Type B pancreatic cell (in vitro differentiated cells): ENCODE results near the gene UTP14C. TPM values are rescaled to one million over a fixed set of nuclear protein-coding genes. Genes with fewer than 3 reads are reported as not detected.
"Not testable (repeated sequence)": the region's sequence is repeated elsewhere in the genome, so short reads cannot be mapped to it uniquely, and the experiment has no call there.

Experiments
- DNase-seq: peaks from one replicate; pipeline ENCODE4 v3.0.0; 2021; ENCODE audit warnings: mixed read lengths; ENCODE audit not compliant: unreplicated experiment; ENCODE audit errors: extremely low spot score
- H3K27ac Mint-ChIP-seq: 2 replicates; pipeline ENCODE4 v1.8.0; 2021; ENCODE audit warnings: mild to moderate bottlenecking, mixed read lengths
- H3K27me3 Mint-ChIP-seq: 2 replicates; pipeline ENCODE4 v1.8.0; 2021; ENCODE audit warnings: mixed read lengths
- H3K36me3 Mint-ChIP-seq: 2 replicates; pipeline ENCODE4 v1.8.0; 2021; ENCODE audit warnings: mixed read lengths
- H3K4me1 Mint-ChIP-seq: one replicate; pipeline ENCODE4 v1.8.0; 2021; ENCODE audit warnings: mixed read lengths; ENCODE audit not compliant: unreplicated experiment
- H3K4me3 Mint-ChIP-seq: 2 replicates; pipeline ENCODE4 v1.8.0; 2021; ENCODE audit warnings: mild to moderate bottlenecking, mixed read lengths
- H3K9me3 Mint-ChIP-seq: 2 replicates; pipeline ENCODE4 v1.8.0; 2021; ENCODE audit warnings: mixed read lengths
- CTCF ChIP-seq: fragments of 200-600 bp; sonication (generic); conservative IDR thresholded peaks from 2 replicates; pipeline ENCODE4 v1.5.0; 2021; ENCODE audit warnings: antibody characterized with exemption, mild to moderate bottlenecking
- total RNA-seq: library from RNA; stranded (reverse); gene quantifications from 2 replicates; pipeline ENCODE4 v1.2.1, GENCODE V29; 2021; ENCODE audit warnings: low replicate concordance

UTP14C gene
- total RNA-seq, 1 donor from 2014 or later, result 18.7 TPM

- Mint-ChIP-seq H3K27ac (no peak overlapping the region), H3K36me3 (peaks cover 80% of the 10 kb centered on the region), H3K4me3 (no peak overlapping the region), H3K27me3 (no peaks in the 10 kb centered on the region), H3K4me1 (no peaks in the 10 kb centered on the region), H3K9me3 (peaks cover 16% of the 10 kb centered on the region)
- DNase-seq, result no peak
- TF ChIP-seq CTCF, result no peak
Measured at GRCh38 chr13:52025475-52026245, 1.2 kb downstream of the UTP14C start.

GRCh38 chr13:52026246-52026626 lies 1.7 kb downstream of the UTP14C start:
- H3K36me3 Mint-ChIP-seq, result peaks cover 75% of the 10 kb centered on the region
- DNase-seq, result no peak
- H3K4me3 Mint-ChIP-seq, result no peak overlapping the region
- H3K27ac Mint-ChIP-seq, result no peak overlapping the region
- peaks cover 16% of the 10 kb centered on the region for H3K9me3 Mint-ChIP-seq
- TF ChIP-seq CTCF, result no peak
- H3K27me3 Mint-ChIP-seq, result no peaks in the 10 kb centered on the region
- no peaks in the 10 kb centered on the region for H3K4me1 Mint-ChIP-seq

GRCh38 chr13:52027832-52028231 lies 3.3 kb downstream of the UTP14C start:
- Mint-ChIP-seq H3K4me1 (no peaks in the 10 kb centered on the region), H3K27me3 (no peaks in the 10 kb centered on the region), H3K36me3 (peaks cover 69% of the 10 kb centered on the region), H3K4me3 (no peak overlapping the region), H3K27ac (no peak overlapping the region), H3K9me3 (peaks cover 16% of the 10 kb centered on the region)
- DNase-seq, result no peak
- TF ChIP-seq CTCF, result no peak

- H3K36me3 Mint-ChIP-seq, result peaks cover 66% of the 10 kb centered on the region
- no peaks in the 10 kb centered on the region for H3K27me3 Mint-ChIP-seq
- H3K9me3 Mint-ChIP-seq, result peaks cover 16% of the 10 kb centered on the region
Measured at GRCh38 chr13:52029569-52029968, 5.1 kb downstream of the UTP14C start.

GRCh38 chr13:52030401-52030800 lies 5.9 kb downstream of the UTP14C start:
- DNase-seq, H3K27me3 Mint-ChIP-seq, H3K27ac Mint-ChIP-seq, H3K4me3 Mint-ChIP-seq, H3K4me1 Mint-ChIP-seq: not testable (repeated sequence)
- Mint-ChIP-seq H3K36me3 (peaks cover 58% of the 10 kb centered on the region), H3K9me3 (peaks cover 15% of the 10 kb centered on the region)

More at GRCh38 chr13:52029569-52029968, 5.1 kb downstream of the UTP14C start:
- Mint-ChIP-seq H3K27ac (no peak overlapping the region), H3K4me1 (no peaks in the 10 kb centered on the region), H3K4me3 (no peak overlapping the region)
- no peak for TF ChIP-seq CTCF
- DNase-seq, result no peak

- no peak for TF ChIP-seq CTCF
- peaks cover 34% of the 10 kb centered on the region for H3K36me3 Mint-ChIP-seq
- no peak overlapping the region for H3K4me3 Mint-ChIP-seq
Measured at GRCh38 chr13:52033039-52033438, 8.5 kb downstream of the UTP14C start.

More at GRCh38 chr13:52033039-52033438, 8.5 kb downstream of the UTP14C start:
- Mint-ChIP-seq H3K27ac (no peak overlapping the region), H3K9me3 (no peaks in the 10 kb centered on the region), H3K4me1 (peaks cover 9% of the 10 kb centered on the region), H3K27me3 (no peaks in the 10 kb centered on the region)
- DNase-seq, result no peak
